Measurements from ENCODE around the gene ZBTB8OS. TPM values are rescaled to one million over a fixed set of nuclear protein-coding genes. Genes with fewer than 3 reads are reported as not detected.

The ZBTB8OS gene
- total and polyA plus RNA-seq, 8 donors: 36.0 to 45.0 (median 38.3) TPM

DNA sequence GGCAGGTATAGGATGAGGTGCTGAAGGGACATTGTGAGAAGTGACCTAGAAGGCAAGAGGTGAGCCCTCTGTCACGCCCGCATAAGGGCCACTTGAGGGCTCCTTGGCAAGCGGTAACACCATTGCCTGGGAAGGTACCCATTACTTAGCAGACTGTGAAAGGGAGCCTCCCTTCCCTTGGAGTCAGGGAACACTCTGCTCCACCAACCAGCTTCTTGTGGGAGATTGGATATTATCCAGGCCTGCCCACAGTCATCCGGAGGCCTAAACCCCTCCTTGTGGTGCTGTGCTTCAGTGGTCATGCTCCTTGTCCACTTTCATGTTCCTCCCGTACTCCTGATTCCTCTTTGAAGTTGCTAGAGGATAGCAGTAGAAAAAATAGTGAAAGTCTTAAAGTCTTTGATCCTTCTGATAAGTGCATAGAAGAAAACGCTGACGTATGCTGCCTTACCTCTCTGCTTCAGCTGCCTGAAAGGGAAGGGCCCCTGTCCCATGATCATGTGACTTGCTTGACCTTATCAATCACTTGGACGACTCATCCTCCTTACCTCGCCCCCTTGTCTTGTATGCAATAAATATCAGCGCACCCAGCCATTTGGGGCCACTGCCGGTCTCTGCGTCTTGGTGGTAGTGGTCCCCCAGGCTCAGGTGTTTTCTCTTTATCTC lies 16.7 kb upstream of the ZBTB8OS start:
- intact Hi-C loops (cut with DNase I): no loop called here
- TF ChIP-seq, protein P1, sequence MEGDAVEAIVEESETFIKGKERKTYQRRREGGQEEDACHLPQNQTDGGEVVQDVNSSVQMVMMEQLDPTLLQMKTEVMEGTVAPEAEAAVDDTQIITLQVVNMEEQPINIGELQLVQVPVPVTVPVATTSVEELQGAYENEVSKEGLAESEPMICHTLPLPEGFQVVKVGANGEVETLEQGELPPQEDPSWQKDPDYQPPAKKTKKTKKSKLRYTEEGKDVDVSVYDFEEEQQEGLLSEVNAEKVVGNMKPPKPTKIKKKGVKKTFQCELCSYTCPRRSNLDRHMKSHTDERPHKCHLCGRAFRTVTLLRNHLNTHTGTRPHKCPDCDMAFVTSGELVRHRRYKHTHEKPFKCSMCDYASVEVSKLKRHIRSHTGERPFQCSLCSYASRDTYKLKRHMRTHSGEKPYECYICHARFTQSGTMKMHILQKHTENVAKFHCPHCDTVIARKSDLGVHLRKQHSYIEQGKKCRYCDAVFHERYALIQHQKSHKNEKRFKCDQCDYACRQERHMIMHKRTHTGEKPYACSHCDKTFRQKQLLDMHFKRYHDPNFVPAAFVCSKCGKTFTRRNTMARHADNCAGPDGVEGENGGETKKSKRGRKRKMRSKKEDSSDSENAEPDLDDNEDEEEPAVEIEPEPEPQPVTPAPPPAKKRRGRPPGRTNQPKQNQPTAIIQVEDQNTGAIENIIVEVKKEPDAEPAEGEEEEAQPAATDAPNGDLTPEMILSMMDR (IDR thresholded peaks at IDR 0.05): no peak
- no peak overlapping the region for H3K4me3 ChIP-seq
- peak; percentile 93 for ATAC-seq
- peak in 1 of 4 donors; percentile 69 for DNase-seq
- no peak overlapping the region for H3K27ac ChIP-seq
- peaks cover 0 to 100% of the 10 kb centered on the region in 2 donors for H3K36me3 ChIP-seq
- no peaks in the 10 kb centered on the region for H3K27me3 ChIP-seq
- peaks cover 0 to 2% of the 10 kb centered on the region in 2 donors for H3K4me1 ChIP-seq
- H3K9me3 ChIP-seq: no peaks in the 10 kb centered on the region

DNA sequence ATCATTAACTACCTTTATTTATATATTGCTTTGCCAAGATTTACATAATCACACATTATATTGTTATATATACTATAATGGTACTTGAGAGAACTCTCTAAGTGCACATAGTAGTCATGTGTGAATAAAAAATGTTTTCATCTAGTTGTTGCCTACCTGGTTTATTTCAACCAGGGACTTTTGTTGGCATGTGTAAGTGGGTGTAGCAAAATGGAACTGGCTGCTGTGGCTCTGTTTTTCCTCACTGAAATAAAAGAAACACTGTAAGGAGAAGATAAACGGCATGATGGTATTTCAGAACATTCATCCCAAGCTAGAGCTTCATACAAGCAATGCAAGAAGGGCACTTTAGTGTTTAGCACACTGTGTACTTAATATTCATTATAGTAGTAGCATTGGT lies 15.6 kb upstream of the ZBTB8OS start:
- DNase-seq (no peak), ATAC-seq (no peak)
- Histone ChIP-seq H3K9me3 (no peaks in the 10 kb centered on the region), H3K27me3 (no peaks in the 10 kb centered on the region), H3K4me1 (peaks cover 0 to 2% of the 10 kb centered on the region in 2 donors), H3K4me3 (no peak overlapping the region), H3K36me3 (peaks cover 0 to 99% of the 10 kb centered on the region in 2 donors), H3K27ac (no peak overlapping the region)
- TF ChIP-seq, protein P1 (IDR thresholded peaks at IDR 0.05): no peak
- intact Hi-C loops (cut with DNase I): no loop called here

DNA sequence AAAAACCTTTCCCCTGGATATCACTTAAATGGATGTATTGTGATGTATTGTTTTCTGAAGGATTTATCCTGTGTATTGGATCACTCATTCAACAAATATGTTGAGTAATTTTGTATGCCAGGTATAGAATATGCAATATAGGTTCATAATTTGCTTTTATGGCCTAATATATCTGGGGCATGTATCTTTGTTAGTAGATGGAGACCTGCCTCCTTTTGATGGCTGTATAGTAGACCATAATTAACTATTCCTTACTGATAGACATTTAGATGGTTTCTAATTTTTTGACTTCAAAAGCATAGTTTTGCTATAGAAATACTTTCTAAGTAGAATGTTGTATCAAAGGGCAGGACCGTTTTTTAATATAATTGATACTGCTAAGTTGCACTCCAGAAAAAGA lies 9.2 kb upstream of the ZBTB8OS start:
- peaks cover 10 to 18% of the 10 kb centered on the region in 2 donors for H3K4me1 ChIP-seq
- H3K36me3 ChIP-seq: peaks cover 0 to 99% of the 10 kb centered on the region in 2 donors
- H3K27ac ChIP-seq: no peak overlapping the region
- no peak overlapping the region for H3K4me3 ChIP-seq
- TF ChIP-seq, protein P1 (IDR thresholded peaks at IDR 0.05): no peak
- DNase-seq (no peak), ATAC-seq (no peak)
- H3K27me3 ChIP-seq: no peaks in the 10 kb centered on the region
- intact Hi-C loops (cut with DNase I): no loop called here
- H3K9me3 ChIP-seq: no peaks in the 10 kb centered on the region

- no peak for ATAC-seq
- intact Hi-C loops (cut with DNase I): no loop called here
- H3K9me3 ChIP-seq: no peaks in the 10 kb centered on the region
- TF ChIP-seq, protein P1 (IDR thresholded peaks at IDR 0.05): no peak
- peaks cover 32 to 73% of the 10 kb centered on the region in 2 donors for H3K4me1 ChIP-seq
- H3K27ac ChIP-seq: peak overlapping the region; percentile 99
- no peaks in the 10 kb centered on the region for H3K27me3 ChIP-seq
- DNase-seq: no peak
- H3K36me3 ChIP-seq: peaks cover 0 to 47% of the 10 kb centered on the region in 2 donors
- peak overlapping the region; percentile 84 to 85 for H3K4me3 ChIP-seq
These were observed 2.1 kb upstream of the ZBTB8OS start for GRCh38 chr1:32652244-32652962.

- TF ChIP-seq, protein P1 (IDR thresholded peaks at IDR 0.05): no peak
- Histone ChIP-seq H3K27me3 (no peaks in the 10 kb centered on the region), H3K9me3 (no peaks in the 10 kb centered on the region), H3K36me3 (peaks cover 0 to 39% of the 10 kb centered on the region in 2 donors), H3K4me1 (peaks cover 32 to 75% of the 10 kb centered on the region in 2 donors), H3K27ac (peak overlapping the region; percentile 99), H3K4me3 (peak overlapping the region; percentile 84 to 85)
- ATAC-seq (peak; percentile 22), DNase-seq (no peak)
- intact Hi-C loops (cut with DNase I): no loop called here
These were observed 1.2 kb upstream of the ZBTB8OS start for GRCh38 chr1:32651461-32652073.

All from left lung (tissue), 10 donors.